ENCODE measurements around the gene C9orf152.

DNA sequence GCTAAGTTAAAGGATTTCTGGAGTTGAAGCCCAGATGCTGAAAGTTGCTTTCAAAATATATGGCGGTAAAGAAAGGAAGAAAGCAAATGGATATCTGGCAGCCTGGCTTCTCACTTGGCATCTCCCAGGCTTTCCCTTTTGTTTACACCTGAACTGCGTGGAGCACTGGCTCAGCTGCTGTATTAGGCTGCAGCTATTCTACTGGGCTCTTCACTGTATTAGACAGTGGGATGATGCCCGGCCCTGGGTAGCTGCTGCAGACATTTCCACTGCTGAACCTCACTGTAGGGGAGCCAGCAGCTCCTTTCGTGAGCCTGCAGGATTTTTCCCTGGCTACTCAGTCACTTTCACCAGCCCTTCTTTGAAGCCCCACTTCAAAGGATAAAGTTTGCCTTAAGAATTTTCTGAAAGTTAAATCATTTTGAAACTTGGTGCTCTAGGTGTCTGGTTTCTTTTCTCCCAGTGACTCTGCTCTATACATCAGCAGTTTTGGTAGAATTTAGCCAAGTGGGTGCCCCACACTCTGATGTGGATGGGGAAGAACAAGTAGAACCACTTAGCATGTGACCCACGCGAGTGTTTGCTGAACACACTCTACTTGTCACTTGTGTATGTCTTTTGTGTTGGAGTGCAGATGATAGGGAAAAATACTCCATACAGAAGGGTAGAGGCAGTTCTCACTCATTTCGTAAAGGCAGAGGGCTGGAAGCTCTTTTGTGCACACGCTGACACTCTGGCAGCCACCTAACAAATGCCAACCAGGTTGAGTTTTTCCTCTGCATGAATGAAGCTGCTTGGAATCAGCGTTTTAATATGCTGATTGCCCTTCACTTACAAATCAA lies 49.9 kb downstream of the C9orf152 start:
- TF ChIP-seq CTCF (IDR thresholded peaks at IDR 0.05; ENCODE audit: insufficient read depth, low read length), result no peak
- TF ChIP-seq, protein P1, sequence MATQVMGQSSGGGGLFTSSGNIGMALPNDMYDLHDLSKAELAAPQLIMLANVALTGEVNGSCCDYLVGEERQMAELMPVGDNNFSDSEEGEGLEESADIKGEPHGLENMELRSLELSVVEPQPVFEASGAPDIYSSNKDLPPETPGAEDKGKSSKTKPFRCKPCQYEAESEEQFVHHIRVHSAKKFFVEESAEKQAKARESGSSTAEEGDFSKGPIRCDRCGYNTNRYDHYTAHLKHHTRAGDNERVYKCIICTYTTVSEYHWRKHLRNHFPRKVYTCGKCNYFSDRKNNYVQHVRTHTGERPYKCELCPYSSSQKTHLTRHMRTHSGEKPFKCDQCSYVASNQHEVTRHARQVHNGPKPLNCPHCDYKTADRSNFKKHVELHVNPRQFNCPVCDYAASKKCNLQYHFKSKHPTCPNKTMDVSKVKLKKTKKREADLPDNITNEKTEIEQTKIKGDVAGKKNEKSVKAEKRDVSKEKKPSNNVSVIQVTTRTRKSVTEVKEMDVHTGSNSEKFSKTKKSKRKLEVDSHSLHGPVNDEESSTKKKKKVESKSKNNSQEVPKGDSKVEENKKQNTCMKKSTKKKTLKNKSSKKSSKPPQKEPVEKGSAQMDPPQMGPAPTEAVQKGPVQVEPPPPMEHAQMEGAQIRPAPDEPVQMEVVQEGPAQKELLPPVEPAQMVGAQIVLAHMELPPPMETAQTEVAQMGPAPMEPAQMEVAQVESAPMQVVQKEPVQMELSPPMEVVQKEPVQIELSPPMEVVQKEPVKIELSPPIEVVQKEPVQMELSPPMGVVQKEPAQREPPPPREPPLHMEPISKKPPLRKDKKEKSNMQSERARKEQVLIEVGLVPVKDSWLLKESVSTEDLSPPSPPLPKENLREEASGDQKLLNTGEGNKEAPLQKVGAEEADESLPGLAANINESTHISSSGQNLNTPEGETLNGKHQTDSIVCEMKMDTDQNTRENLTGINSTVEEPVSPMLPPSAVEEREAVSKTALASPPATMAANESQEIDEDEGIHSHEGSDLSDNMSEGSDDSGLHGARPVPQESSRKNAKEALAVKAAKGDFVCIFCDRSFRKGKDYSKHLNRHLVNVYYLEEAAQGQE (IDR thresholded peaks at IDR 0.05; ENCODE audit: insufficient replicate concordance, low read depth), result no peak

Measured in HL-60 (cell line).